Adrenal gland (tissue), 5 donors: Measurements from ENCODE around the gene NSMCE1.

Experiments
- CTCF ChIP-seq, 6 experiments: fragments of 450-650 bp in 4 of 6; fragments of 200-600 bp in 2 of 6; sonication (generic) in 1 of 6; IDR thresholded peaks; 1 replicate in 5 of 6; 2 replicates in 1 of 6; pipeline versions ENCODE4 v1.5.1 to v1.8.0; 2016 to 2021; ENCODE audit warnings: antibody characterized with exemption in 6 of 6, mild to moderate bottlenecking in 2 of 6, moderate library complexity in 1 of 6
- POLR2A ChIP-seq, 2 donors: fragments of 450-650 bp; IDR thresholded peaks; one replicate each; pipeline ENCODE4 v1.6.1; 2017; ENCODE audit warnings: antibody characterized with exemption in 2 of 2, mild to moderate bottlenecking in 2 of 2, moderate library complexity in 1 of 2
- donor health status: DM: no; HTN: no; CAD: no.

- peak in 5 of 6 experiments; percentile 22 to 41 (median 29) for TF ChIP-seq CTCF (IDR thresholded peaks at IDR 0.05)
- TF ChIP-seq POLR2A (IDR thresholded peaks at IDR 0.05): peak; percentile 52 to 56
Observed at GRCh38 chr16:27268376-27269299, at the start of gene NSMCE1.
